ENCODE results near the gene VAC14.

The VAC14 gene

GRCh38 chr16:70703041-70703834, 97.7 kb downstream of the VAC14 start:
- no peak for DNase-seq

DNA sequence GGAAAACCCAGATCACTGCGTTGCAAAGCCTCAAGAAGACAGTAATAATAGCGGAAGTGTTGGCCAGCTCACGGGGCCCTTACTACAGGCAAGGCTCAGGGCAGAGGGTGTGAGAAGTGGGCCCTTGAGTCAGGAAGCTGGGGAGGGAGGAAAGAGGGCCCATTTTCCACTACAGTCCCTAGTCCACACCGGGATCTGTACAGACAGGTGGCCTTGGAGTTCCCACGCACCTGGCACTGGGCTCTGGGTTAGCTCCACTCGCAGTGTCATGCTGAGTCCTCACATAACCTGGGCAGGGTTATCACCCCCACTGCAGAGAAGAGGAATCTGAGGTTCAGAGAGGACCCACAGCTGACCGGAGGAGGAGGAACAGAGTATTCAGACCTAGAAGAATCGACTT, 98.3 kb downstream of the VAC14 start:
- DNase-seq: no peak

- no peak for DNase-seq
These were observed 99.0 kb downstream of the VAC14 start for GRCh38 chr16:70701998-70702397.

DNA sequence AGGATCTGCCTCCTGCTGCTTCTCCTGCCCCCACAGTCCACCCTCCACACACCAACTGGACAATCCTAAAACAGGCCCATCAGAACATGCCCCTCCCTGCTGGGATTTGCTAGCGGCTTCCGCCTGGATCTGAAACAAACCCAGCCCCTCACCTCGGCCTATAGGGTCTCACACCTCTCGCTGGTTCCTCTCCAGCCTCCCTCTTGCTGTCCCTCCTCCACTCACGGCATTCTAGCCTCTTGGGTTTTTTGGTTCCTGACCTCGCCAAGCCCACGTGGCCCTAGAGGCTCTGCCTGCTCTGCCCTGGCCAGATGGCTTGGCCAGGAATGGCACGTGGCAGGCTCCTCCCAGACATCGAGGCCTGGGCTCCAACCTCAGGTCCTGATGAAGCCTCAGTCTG, 99.4 kb downstream of the VAC14 start:
- no peak for DNase-seq

DNA sequence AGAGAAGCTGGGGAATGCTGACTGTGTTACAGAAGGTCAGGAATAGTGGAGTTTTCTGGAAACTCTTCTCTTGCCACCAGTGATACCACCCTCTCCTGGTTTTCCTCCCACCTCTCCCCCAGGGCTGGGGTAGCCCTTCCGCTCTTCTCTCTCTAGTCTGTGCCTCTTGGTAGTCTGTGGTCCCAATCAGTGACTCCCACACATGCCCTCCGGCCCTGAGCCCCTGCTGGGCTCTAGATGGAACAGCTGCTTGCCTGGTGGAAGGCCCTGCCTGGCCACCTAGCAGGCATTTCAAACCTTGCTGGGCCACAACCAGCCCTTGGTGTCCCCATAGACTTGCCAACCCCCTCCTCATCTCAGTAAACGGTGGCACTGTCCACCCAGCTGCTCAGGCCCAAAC, 99.9 kb downstream of the VAC14 start:
- no peak for DNase-seq

DNA sequence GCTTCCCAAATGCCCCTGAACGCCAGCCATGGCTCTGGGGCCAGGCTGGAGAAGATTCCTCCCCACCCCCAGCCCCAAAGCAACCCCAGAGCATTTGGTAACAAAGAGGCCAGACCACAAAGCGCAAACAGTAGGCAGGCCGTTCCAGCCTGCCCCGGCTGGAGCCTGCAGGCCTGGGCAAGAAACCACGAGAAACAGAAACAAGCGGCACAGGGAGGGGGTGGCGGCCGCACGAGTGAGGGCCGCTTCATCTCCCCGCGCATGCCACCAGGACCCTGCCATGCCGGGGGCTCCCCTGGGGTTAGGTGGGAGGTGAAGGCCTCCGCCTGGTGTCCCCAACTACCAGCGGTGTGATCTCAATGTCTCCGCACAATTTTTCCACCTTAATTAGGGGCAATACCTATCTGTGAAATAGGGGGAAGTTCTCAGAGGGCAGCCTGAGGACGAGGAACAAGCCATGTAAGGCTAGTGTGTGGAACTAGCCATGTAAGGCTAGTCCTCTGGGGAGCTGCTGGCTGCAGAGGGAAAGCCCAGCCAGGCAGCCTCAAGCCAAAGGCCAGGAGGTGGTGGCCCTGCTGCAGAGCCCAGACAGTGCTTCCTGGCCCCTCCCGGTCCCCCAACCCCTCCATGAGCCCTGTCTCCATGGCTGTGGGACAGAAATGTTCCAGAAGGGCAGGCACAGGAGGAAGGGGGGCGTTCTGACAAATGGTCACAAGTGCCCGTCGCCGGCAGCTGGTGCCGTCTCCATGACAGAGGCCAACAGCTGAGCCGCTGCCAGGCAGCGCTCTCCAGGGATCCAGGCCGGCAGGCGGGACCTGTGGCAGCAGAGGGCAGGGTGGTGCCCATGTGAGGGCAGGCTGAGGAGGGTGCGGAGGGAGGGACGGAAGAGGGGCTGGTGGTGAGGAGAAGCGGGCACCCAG, 100.6 kb downstream of the VAC14 start:
- DNase-seq: no peak

DNA sequence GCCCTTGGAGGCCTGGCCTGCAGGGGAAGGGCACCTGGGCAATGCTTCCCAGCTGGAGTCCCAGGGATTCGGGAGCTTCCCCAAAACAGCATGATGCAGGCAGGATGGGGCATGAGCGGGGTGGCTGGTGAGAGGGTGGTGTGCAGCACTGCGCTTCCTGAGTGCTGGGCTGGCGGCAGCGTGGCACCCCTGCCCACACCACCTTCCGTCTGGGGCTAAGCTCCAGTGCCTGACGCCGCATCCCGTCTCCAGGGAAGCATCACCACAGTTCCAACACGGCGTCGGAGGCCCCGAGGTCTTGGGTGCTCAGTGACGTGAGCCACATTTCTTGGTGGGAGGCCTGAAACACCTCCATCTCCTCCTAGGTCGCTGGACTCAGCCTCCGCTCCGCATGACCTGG, 101.3 kb downstream of the VAC14 start:
- DNase-seq: no peak

DNA sequence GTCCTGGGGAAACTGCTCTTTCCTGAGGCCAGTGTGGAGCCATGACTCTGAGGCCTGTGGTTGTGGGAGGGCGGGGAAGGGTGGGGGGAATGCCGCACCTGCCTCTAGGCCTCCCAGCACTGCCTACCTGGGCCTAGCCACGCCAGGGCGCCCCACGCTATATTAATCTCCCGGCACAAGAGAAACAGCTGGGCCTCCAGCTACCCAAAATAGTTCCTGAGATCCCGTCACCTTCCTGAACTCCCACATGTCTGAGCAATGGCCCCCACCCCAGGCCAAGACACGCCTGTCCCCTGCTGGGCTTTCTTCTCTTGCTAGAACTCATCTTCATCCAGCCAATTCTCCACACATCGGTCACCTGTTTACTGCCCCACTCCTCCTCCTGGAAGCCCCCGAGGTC, 102.1 kb downstream of the VAC14 start:
- no peak for DNase-seq

- DNase-seq: no peak
These were observed 103.3 kb downstream of the VAC14 start for GRCh38 chr16:70697594-70698170.

DNA sequence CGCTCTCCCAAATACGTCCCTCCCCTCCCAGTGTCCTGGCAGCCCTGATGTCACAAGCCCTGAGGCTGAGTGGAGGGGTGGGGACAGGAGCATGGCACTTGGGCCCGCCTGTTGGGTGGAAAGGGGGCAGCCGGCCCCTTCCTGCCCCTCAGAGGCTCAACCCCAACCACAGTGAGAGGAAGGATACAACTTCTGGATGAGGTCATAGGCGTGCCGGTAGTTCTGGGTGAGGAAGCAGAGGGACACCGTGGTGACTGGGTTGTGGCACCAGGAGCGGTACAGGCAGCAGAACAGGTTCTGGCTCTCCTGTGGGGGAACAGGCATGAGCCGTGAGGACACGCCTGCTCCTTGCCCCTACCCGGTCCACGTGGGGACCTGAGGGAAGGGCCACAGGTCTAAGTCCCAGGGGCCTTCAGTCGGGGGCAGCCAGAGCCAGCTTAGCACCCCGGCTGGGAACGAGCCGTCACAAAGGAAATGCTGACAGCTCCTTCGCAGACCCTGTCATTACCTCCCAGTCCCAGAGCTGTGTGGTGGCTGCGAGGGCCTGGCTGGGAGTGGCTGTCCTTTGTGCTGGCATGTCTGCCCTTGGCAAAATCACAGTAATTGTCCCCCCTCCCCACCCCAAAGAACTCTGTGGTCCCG, 103.9 kb downstream of the VAC14 start:
- DNase-seq: no peak

GRCh38 chr16:70696355-70696754, 104.6 kb downstream of the VAC14 start:
- DNase-seq: no peak

DNA sequence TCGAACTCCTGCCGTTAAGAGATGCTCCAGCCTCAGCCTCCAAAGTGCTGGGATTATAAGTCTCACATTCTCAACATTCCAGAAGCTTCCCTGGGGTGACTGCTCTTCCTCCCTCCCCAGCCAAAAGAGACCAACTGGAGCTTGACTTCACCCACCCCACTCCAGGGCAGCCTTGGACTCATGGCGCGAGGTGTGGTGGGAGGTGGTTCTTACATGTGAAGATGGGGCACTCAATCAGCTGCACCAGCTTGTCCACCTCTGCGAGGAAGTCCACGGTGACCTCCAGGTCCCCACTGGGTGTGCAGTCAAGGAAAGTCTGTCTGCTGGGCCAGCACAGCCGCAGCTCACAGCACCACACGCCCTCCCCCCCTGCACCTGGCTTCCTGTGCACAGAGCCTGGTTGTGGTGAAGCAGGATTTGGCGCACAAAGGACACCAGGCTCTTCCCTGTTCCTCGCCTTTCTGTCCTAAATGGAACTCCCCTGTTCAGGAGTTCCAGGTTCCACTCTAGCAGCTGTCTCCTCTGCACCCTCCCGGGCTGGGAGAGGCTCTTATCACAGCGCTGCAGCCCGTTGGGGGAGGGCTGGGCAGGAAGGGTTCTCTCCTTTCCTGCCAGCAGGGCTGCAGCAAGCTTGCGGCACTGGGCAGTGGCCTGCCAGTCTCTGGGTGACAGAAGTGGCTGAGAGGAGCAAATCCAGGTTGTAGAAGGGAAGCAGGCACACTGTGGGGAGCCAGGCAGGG, 105.5 kb downstream of the VAC14 start:
- no peak for DNase-seq

DNA sequence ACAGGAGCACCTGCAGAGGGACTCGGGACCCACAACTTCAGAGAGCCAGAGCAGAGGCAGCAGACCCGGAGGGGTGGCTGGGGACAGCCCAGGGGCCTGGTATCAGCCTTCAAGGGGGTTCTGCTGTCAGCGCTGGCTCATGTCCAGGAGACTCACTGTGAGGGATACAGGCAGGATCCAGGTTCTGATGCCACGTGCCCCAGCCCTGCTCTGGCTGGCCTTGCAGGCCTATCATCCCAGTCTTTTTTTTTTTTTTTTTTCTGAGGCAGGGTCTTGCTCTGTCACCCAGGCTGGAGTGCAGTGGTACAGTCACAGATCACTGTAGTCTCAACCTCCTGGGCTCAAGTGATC, 106.1 kb downstream of the VAC14 start:
- DNase-seq: no peak

- peak; percentile 99 for DNase-seq
These were observed 106.7 kb downstream of the VAC14 start for GRCh38 chr16:70694088-70694867.

DNA sequence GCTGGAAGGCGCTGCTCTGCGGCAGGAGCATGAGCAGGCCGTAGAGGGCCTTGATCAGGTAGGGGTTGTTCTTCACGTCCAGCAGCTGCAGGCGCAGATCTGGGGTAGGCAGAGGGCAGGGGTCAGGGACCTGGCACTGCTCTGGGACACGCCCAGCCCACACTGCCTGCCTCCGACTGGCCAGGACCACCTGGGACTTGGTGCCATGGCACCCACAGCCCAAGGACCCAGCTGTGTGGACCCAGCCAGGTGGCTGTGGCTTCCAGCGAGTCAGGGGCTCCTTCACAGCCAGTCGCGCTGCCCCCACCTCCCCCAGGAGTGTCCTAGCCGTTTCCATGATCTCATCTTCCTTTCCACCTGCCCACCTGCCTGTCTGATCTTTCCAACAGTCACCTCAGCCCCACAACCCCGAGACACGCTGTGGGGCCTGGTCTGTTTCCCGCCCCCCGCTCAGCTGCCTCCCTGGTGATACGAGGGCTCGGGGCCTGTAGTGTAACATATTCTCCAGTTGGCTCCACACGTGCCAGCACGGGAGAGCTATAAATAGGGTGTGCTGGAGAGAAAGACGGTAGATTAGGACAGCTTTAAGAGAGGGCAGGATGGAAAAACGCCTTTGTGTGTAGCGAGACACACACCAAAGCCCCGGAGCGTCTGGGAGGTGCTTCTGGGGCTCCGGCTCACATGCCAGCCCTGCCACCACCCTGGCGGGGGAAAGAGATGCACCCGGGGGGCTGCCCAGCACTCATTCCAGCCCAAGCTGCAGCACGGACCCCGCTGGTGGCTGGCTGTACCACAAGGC, 107.9 kb downstream of the VAC14 start:
- no peak for DNase-seq

DNA sequence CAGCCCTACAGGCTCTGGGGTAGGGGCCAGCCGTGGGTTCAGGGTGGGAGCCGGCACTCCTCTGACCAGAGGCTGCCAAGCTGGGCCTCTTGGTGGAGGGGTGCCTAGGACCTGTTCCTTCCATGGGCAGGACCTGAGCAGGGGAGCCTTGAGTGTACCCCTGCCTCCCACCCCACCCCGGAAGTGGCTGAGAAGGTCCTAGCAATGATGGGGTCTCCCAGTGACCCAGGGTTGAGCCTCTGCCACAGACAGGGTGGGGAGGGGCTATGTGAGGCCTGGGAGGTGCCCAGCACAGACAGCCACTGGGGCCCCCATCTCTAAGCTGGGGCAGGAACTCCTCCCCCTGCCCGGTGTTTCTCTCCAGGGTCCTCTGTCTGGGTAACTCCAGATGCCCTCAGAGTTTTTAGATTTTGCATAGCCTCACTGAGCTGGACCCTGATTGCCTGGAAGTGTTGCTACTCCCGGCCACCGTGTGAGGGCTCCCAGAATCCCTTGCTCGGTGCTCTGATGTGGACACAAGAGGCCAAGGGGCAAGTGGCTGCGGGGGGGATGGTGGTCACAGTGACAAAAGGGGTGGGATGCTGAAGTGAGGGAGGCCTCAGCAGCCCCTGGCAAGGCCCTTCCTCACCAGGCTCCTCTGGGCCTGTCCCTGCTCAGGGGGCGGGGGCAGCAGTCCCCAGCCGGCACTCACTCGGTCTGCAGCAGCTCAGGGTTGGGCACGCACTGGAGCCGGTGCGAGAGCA, 108.7 kb downstream of the VAC14 start:
- no peak for DNase-seq

GRCh38 chr16:70691223-70692129, 109.5 kb downstream of the VAC14 start:
- DNase-seq: no peak

DNA sequence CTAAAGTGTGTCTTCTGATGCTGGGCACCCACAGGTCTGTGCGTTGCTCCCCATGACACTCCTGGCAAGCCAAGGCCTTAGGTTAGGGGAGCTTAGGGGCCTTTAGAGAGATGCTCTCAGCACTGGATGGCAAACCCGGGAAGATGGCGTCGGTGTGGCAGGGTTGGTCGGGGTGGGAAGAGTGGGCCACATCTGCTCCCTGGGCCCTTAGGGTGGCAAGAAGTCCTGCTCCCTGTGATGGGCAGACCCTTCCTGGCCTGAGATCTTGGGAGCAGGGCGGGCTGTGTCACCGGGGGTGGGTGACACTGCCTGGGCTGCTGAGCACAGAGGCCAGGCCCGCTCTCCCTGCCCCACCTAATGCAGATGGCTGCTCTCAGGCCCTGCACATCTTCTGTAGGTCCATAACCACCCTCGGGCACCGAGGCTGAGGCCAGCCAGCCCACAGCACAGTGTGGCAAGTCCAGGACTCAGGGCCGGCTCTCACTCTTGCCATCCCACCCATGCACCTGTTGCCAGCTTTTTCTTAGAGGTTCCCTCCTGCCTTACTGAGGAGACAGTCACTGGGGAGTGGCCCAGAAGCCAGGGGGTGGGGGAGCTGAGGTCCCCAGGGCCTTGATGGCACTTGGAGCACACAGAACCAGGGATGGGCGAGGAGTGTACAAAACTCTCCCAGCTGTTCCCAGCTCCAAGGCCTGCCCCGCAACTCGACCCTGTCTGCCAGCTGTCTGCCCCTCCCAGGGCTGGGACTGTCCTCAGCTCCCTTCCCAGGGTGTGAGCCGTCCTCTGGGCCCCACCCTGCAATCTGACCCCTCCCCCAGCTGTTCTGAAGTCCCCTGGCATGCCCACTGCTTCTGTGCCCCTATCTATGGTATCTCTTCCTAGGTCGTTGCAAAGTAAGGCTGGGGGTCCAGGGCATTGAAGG, 110.7 kb downstream of the VAC14 start:
- DNase-seq: no peak
